Measurements from ENCODE around the gene TIMM10.
"Not testable (repeated sequence)": the region's sequence is repeated elsewhere in the genome, so short reads cannot be mapped to it uniquely, and the experiment has no call there.

Gene TIMM10

GRCh38 chr11:57542582-57542981, 12.0 kb upstream of the TIMM10 start:
- no peak for DNase-seq (ENCODE audit: extremely low read depth in 1 of 2, low read depth in 1 of 2)

DNA sequence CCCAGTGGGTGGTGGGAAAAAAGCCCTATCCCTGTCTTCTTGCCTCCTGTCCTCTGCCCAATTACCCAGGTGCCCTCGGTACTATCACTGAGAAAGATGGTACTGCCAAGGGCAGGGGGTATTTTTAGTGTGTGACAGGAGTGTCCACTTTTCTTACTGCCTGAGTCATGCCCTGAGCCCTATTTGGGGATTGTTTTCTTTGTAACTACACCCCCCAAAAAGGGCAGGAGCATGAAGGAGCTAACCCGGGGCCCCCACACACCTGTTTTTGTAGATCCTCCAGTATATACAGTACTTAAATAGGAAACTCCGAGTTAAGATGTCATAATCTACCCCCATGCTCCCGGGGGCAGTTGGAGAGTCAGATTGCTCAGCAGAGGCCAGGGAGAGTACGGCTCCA, 10.6 kb upstream of the TIMM10 start:
- DNase-seq (ENCODE audit: extremely low read depth in 1 of 2, low read depth in 1 of 2): no peak

DNA sequence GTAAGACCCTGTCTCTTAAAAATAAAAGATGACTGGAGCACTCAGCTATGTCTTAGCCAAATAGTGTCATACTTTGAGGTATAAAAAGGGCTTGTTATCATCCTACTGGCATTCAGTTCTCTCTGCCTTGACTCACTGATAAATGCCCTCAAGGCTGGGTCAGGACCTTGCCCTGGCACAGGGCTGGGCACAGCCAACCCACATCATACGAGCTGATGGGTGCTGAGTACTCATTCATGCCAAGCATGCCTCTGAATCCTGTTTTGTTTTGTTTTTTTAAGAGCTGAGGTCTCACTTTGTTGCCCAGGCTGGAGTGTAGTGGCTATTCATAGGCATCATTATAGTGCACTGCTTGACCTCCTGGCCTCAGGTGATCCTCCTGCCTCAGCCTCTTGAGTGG, 8.8 kb upstream of the TIMM10 start:
- DNase-seq (ENCODE audit: extremely low read depth in 1 of 2, low read depth in 1 of 2): no peak

GRCh38 chr11:57536947-57537619, 6.5 kb upstream of the TIMM10 start, which contains the start of gene SMTNL1:
SMTNL1 (plus strand) TSS chr11:57537595; CDS start chr11:57542643, 5,048 bp downstream.
- DNase-seq (ENCODE audit: extremely low read depth in 1 of 2, low read depth in 1 of 2): no peak

DNA sequence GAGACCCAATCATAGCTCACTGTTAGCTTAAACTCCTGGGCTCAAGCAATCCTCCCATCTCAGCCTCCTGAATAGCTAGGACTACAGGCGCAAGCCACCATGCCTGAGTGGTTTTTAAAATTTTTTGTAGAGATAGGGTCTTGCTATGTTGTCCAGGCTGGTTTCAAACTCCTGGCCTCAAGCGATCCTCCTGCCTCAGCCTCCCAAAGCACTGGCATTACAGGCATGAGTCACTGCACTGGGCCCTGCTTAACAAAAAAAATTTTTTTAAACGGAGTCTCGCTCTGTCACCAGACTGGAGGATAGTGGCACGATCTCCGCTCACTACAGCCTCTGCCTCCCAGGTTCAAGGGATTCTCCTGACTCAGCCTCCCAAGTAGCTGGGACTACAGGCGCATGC, 3.9 kb upstream of the TIMM10 start:
- DNase-seq (ENCODE audit: extremely low read depth in 1 of 2, low read depth in 1 of 2): not testable (repeated sequence)

DNA sequence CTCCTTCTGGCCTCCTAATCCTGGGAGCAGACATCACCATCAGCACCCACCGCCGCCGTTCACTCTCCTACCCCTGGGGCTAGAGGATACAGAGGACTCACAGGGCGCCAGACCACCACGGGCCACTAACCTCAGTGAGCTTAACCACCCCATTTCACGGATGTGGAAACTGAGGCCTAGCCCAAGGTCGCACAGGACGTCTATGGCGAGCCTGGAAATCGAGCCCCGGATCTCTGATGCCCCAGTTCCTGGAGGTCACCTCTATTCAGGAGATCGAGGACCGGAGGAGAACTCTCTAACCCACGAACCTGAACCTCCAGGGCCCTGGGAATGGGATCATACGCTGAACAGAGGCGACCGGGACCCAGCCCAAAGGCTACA, 349 bp downstream of the TIMM10 start:
- DNase-seq (ENCODE audit: extremely low read depth in 1 of 2, low read depth in 1 of 2): no peak

GRCh38 chr11:57529012-57529411, 1.5 kb downstream of the TIMM10 start:
- DNase-seq (ENCODE audit: extremely low read depth in 1 of 2, low read depth in 1 of 2): no peak

GRCh38 chr11:57527056-57527631, 3.4 kb downstream of the TIMM10 start:
- peak; percentile 45 to 56 for DNase-seq (ENCODE audit: extremely low read depth in 1 of 2, low read depth in 1 of 2)

DNA sequence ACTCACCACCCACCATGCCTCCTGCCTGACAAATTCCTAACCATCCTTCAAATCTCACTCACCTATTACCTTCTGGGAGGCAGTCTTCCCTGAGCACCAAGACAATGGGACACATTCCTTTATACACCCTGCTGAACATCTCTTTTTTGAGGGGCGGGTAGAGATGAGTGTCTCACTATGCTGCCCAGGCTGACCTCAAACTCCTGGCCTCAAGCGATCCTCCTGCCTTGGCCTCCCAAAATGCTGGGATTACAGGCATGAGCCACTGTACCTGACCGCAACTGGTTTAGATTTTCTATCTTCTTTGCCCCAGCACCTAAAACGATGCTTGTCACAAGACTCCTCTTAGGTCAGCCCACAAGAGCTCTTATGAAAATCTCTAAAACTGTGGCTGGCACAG, 7.1 kb downstream of the TIMM10 start:
- no peak for DNase-seq (ENCODE audit: extremely low read depth in 1 of 2, low read depth in 1 of 2)

- DNase-seq (ENCODE audit: extremely low read depth in 1 of 2, low read depth in 1 of 2): no peak
These were observed 9.4 kb downstream of the TIMM10 start for GRCh38 chr11:57521116-57521515.

DNA sequence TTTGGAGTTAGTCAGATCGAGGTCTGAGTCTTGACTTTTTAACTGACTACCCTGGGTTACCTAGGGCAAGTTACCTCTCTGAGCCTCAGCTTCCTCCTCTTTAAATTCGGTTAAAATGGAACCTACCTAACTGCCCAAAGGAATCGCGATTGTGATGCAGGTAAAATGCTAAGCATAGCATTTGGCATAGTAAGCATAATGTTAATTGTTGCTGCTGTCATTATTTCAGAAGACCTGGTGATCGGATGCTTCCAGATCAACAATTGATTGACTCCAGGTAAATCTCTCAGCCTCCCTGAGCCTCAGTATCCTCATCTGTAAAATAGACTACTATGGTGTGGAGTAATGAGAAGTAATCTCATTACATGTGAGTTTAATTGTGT, 14.5 kb downstream of the TIMM10 start:
- DNase-seq (ENCODE audit: extremely low read depth in 1 of 2, low read depth in 1 of 2): no peak

DNA sequence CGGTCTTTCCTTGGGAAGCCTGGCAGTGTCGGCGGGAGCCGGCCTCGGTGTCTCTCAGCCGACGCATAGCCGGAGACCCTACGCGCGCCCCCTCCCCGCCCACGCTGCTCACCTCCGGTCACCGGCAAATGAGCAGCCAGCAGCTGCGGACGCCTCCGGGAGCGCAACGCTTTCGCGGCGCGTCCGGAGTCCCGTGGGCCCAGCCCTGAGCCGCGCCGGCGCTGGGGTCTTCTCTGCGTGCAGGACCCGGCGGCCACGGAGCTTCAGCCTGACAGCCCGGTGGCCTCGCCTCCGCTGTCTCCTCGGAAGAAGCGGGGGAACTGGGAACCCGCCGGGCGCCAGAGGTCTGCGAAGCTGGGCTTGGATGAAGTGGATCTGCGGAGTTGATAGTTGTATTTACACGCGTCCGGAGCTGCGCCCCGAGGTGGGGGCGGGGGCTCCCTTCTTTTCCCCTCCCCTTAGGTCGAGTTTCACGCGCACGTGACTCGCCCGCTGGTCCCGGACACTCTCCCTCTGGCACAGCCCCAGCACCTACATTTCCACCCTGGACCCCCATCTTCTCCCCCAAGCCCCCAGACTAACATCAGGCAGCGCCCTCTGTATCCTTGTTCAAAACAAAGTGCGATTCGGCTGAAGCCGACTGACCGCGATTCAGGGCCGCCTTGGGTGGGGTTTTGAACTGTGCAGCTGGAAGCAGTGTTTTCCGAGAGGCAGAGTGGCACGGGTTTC, 15.1 kb downstream of the TIMM10 start, which contains the start of gene SLC43A1:
Gene SLC43A1, minus strand, starts transcription at position 371 of the 729 bp plus-strand sequence. CDS start 1,591 bp downstream, outside the sequence.
- DNase-seq (ENCODE audit: extremely low read depth in 1 of 2, low read depth in 1 of 2): no peak

- no peak for DNase-seq (ENCODE audit: extremely low read depth in 1 of 2, low read depth in 1 of 2)
These were observed 15.8 kb downstream of the TIMM10 start for GRCh38 chr11:57514538-57515331.

- no peak for DNase-seq (ENCODE audit: extremely low read depth in 1 of 2, low read depth in 1 of 2)
These were observed 16.5 kb downstream of the TIMM10 start for GRCh38 chr11:57513911-57514537.

DNA sequence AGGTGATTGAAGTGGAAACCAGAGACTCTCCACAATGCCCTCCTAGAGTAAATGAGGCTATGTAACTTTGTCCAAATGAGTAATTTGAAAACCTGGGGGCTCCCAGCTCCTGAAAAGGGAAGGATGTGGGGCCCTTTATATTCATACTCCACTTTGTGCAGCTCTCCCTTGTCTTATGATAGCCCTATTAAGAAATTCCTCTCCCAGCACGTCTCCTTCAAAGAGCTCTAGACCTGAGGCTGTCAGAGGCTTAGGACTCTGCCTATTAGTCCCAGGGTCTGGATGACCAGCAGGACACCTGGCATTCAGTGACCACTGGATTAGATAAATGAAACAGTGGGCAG, 17.1 kb downstream of the TIMM10 start:
- no peak for DNase-seq (ENCODE audit: extremely low read depth in 1 of 2, low read depth in 1 of 2)

DNA sequence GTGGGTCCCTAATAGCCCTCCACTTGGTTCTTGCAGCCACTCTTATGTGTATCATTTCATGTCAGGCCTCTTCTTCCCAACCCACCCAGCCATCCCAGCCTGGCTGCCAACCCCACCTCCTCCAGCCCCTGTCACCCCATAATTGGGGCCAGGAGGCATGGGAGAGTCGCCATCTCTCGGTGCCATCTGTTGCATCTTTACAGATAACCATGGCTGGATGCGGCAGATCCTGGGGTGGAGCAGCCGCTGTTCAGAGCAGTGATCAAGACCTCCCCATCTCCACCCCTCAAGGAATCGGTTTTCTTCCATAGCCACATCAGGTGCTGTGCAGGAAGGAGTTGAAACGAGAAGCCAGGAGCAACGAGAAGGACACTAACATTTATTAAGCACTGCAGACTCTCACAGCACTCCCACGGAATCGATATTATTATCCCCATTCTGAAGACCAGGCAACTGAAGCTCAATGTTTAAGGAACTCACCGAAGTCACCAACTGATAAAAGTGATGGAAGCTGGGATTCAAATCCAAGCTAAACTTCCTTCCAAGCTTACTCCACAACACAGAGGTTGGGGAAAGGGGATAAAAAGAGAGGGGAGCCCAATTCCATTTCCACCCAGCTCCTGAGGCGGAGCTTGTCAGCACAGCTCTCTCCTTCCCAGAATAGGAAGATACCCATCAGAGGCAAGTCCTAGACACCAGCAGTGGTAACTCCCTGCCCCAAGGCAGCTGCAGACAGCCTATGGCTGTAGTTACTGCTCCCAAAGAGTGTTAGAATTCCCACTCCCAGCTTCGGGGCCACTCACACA, 17.7 kb downstream of the TIMM10 start:
- no peak for DNase-seq (ENCODE audit: extremely low read depth in 1 of 2, low read depth in 1 of 2)

- no peak for DNase-seq (ENCODE audit: extremely low read depth in 1 of 2, low read depth in 1 of 2)
These were observed 18.7 kb downstream of the TIMM10 start for GRCh38 chr11:57511741-57512430.

- DNase-seq (ENCODE audit: extremely low read depth in 1 of 2, low read depth in 1 of 2): no peak
These were observed 22.0 kb downstream of the TIMM10 start for GRCh38 chr11:57508341-57509170.

- no peak for DNase-seq (ENCODE audit: extremely low read depth in 1 of 2, low read depth in 1 of 2)
These were observed 24.0 kb downstream of the TIMM10 start for GRCh38 chr11:57506522-57506921.

All from activated CD8-positive, alpha-beta memory T cell treated with anti-CD3 and anti-CD28 coated beads for 1 hour (primary cell).